ENCODE measurements around the gene DBNL.
"Not testable (repeated sequence)": the region's sequence is repeated elsewhere in the genome, so short reads cannot be mapped to it uniquely, and the experiment has no call there.

Gene DBNL

DNA sequence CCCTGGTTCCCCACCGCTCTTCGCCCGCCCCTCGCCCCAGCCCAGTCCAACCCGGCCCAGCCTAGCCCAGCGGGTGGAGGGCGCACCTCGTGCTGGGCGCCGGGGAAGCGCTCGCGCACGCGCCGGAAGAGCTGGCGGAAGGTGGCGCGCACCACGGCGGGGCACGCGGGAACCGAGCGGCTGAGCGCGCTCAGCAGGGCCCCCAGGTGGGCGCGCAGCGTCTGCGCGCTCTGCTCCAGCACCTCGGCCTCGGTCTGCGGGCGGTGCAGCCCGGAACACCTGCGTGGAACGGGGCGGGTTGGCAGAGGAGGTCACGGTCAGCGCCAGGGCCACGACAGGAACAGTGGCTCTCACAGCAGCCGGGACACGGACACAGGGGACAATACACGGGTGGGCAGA is 4.0 kb upstream of the DBNL start:
- not testable (repeated sequence) for H3K9me3 ChIP-seq (ENCODE audit: insufficient read depth, low read length)
- peak overlapping the region; percentile 53 for H3K4me2 ChIP-seq (ENCODE audit: low read depth, low read length, poor library complexity, severe bottlenecking)
- H3K27ac ChIP-seq (ENCODE audit: low read depth, low read length) = peak overlapping the region; percentile 32

DNA sequence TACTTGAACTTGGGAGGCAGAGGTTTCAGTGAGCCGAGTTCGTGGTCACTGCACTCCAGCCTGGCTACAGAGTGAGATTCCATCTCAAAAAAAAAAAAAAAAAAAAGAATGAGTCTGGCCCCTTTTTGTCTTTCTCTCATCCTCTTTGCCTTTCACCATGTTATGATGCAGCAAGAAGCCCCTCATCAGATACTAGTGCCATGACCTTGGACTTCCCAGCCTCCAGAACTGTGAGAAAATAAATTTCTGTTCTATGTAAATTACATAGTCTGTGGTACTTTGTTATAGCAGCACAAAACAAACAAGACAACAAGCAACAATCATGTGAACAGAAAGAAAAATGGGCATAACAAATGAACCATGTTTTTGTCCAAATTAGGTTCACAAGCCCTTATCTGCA is 2.3 kb upstream of the DBNL start:
- H3K27me3 ChIP-seq (ENCODE audit: low read length) = no peaks in the 10 kb centered on the region
- 0 out of 2 replicates have a peak overlapping the region, but pooled peaks have one; percentile 6 for H3K27ac ChIP-seq (ENCODE audit: low read depth, low read length)

More for the DNA sequence above, 4.0 kb upstream of the DBNL start:
- Histone ChIP-seq H3K4me3 (ENCODE audit: insufficient read depth, low read length, poor library complexity, severe bottlenecking) (peak overlapping the region; percentile 20), H2AFZ (ENCODE audit: low read depth, low read length, severe bottlenecking) (peak overlapping the region; percentile 70), H3F3A (ENCODE audit: insufficient read depth) (peaks cover 20% of the 10 kb centered on the region), H3K9ac (ENCODE audit: low read length) (peak overlapping the region; percentile 53), H3K79me2 (ENCODE audit: insufficient read depth, low read length) (peaks cover 10% of the 10 kb centered on the region)
- H4K20me1 ChIP-seq (ENCODE audit: low read depth, low read length); H3K9me2 ChIP-seq (replicated peaks; ENCODE audit: insufficient read depth, low read length); H3K27me3 ChIP-seq (ENCODE audit: low read length); H3K36me3 ChIP-seq (ENCODE audit: low read length): not testable (repeated sequence)
- TF ChIP-seq, protein P1, sequence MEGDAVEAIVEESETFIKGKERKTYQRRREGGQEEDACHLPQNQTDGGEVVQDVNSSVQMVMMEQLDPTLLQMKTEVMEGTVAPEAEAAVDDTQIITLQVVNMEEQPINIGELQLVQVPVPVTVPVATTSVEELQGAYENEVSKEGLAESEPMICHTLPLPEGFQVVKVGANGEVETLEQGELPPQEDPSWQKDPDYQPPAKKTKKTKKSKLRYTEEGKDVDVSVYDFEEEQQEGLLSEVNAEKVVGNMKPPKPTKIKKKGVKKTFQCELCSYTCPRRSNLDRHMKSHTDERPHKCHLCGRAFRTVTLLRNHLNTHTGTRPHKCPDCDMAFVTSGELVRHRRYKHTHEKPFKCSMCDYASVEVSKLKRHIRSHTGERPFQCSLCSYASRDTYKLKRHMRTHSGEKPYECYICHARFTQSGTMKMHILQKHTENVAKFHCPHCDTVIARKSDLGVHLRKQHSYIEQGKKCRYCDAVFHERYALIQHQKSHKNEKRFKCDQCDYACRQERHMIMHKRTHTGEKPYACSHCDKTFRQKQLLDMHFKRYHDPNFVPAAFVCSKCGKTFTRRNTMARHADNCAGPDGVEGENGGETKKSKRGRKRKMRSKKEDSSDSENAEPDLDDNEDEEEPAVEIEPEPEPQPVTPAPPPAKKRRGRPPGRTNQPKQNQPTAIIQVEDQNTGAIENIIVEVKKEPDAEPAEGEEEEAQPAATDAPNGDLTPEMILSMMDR (IDR thresholded peaks at IDR 0.05; ENCODE audit: insufficient read depth, low read length, poor library complexity, severe bottlenecking) = peak; percentile 9

DNA sequence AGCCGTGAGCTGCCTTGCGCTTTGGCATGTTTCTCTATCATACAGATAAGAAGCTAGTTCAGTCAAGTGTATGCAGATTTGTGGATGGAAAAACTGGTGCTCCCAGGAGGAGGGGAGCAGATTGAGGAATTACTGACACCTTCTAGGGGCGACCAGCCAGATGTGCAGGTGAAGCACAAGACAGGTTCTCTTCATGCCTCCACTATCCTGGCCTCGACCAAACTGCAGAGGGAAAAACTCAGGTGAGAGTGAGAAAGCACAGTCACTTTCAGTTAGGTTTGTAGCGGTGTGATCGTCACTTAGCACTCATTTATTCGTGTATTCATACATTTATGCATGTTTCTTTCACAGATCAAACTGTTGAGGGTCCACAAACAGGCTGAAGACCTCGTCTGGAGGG is 600 bp upstream of the DBNL start:
- peak overlapping the region; percentile 77 for H3K27ac ChIP-seq (ENCODE audit: low read depth, low read length)
- peaks cover 7% of the 10 kb centered on the region; the same call in 1 of the 2 replicates for H4K20me1 ChIP-seq (ENCODE audit: low read depth, low read length)
- H3K4me3 ChIP-seq (ENCODE audit: insufficient read depth, low read length, poor library complexity, severe bottlenecking) = peak overlapping the region; percentile 94
- TF ChIP-seq, protein P1 (IDR thresholded peaks at IDR 0.05; ENCODE audit: insufficient read depth, low read length, poor library complexity, severe bottlenecking) = no peak
- no peak for TF ChIP-seq EZH2phosphoT487 (conservative IDR thresholded peaks at IDR 0.05; ENCODE audit: low read length)
- no peaks in the 10 kb centered on the region for H3K9me2 ChIP-seq (replicated peaks; ENCODE audit: insufficient read depth, low read length)
- H3K36me3 ChIP-seq (ENCODE audit: low read length) = no peaks in the 10 kb centered on the region
- H3K9ac ChIP-seq (ENCODE audit: low read length) = peak overlapping the region; percentile 97
- H3F3A ChIP-seq (ENCODE audit: insufficient read depth) = peaks cover 35% of the 10 kb centered on the region
- H3K79me2 ChIP-seq (ENCODE audit: insufficient read depth, low read length) = peaks cover 43% of the 10 kb centered on the region
- H2AFZ ChIP-seq (ENCODE audit: low read depth, low read length, severe bottlenecking) = peak overlapping the region; percentile 60
- H3K4me2 ChIP-seq (ENCODE audit: low read depth, low read length, poor library complexity, severe bottlenecking) = peak overlapping the region; percentile 93
- no peaks in the 10 kb centered on the region for H3K9me3 ChIP-seq (ENCODE audit: insufficient read depth, low read length)
- H3K27me3 ChIP-seq (ENCODE audit: low read length) = no peaks in the 10 kb centered on the region

More for the DNA sequence above, 2.3 kb upstream of the DBNL start:
- Histone ChIP-seq H3K9me2 (replicated peaks; ENCODE audit: insufficient read depth, low read length) (no peaks in the 10 kb centered on the region), H3K9ac (ENCODE audit: low read length) (no peak overlapping the region), H3K4me2 (ENCODE audit: low read depth, low read length, poor library complexity, severe bottlenecking) (no peak overlapping the region), H3K36me3 (ENCODE audit: low read length) (no peaks in the 10 kb centered on the region), H3F3A (ENCODE audit: insufficient read depth) (peaks cover 35% of the 10 kb centered on the region), H3K9me3 (ENCODE audit: insufficient read depth, low read length) (no peaks in the 10 kb centered on the region), H2AFZ (ENCODE audit: low read depth, low read length, severe bottlenecking) (no peak overlapping the region), H3K4me3 (ENCODE audit: insufficient read depth, low read length, poor library complexity, severe bottlenecking) (no peak overlapping the region), H4K20me1 (ENCODE audit: low read depth, low read length) (peaks cover 3% of the 10 kb centered on the region; the same call in 1 of the 2 replicates), H3K79me2 (ENCODE audit: insufficient read depth, low read length) (peaks cover 27% of the 10 kb centered on the region)
- TF ChIP-seq, protein P1 (IDR thresholded peaks at IDR 0.05; ENCODE audit: insufficient read depth, low read length, poor library complexity, severe bottlenecking) = no peak
- TF ChIP-seq EZH2phosphoT487 (conservative IDR thresholded peaks at IDR 0.05; ENCODE audit: low read length) = no peak

All from SU-DHL-6 (cell line).